NCI-H748 (cell line): ENCODE data around the gene EMP1.

ENCODE experiments used
- DNase-seq: peaks from one replicate; lab custom pipeline; 2025; ENCODE audit not compliant: unreplicated experiment; lab: John Stamatoyannopoulos, UW

EMP1 gene

GRCh38 chr12:13218641-13219040 lies 22.1 kb downstream of the EMP1 start:
- no peak for DNase-seq

GRCh38 chr12:13219320-13219719 lies 22.8 kb downstream of the EMP1 start:
- DNase-seq = no peak

- DNase-seq = no peak
These were observed 24.3 kb downstream of the EMP1 start for GRCh38 chr12:13220838-13221237.

GRCh38 chr12:13222076-13222475 lies 25.6 kb downstream of the EMP1 start:
- peak; percentile 14 for DNase-seq

GRCh38 chr12:13223179-13223804 lies 26.8 kb downstream of the EMP1 start:
- DNase-seq = no peak

GRCh38 chr12:13223941-13224340 lies 27.4 kb downstream of the EMP1 start:
- no peak for DNase-seq

- no peak for DNase-seq
These were observed 30.7 kb downstream of the EMP1 start for GRCh38 chr12:13227191-13227590.

GRCh38 chr12:13228579-13228978 lies 32.1 kb downstream of the EMP1 start:
- DNase-seq = no peak

GRCh38 chr12:13229504-13229903 lies 33.0 kb downstream of the EMP1 start:
- DNase-seq = no peak

GRCh38 chr12:13230500-13230899 lies 34.0 kb downstream of the EMP1 start:
- DNase-seq = no peak

- peak; percentile 7 for DNase-seq
These were observed 37.5 kb downstream of the EMP1 start for GRCh38 chr12:13233830-13234641.

- DNase-seq = no peak
These were observed 41.7 kb downstream of the EMP1 start for GRCh38 chr12:13238204-13238603.

GRCh38 chr12:13241833-13242488 lies 45.4 kb downstream of the EMP1 start:
- no peak for DNase-seq

- no peak for DNase-seq
These were observed 46.4 kb downstream of the EMP1 start for GRCh38 chr12:13242936-13243335.

GRCh38 chr12:13243516-13244070 lies 47.1 kb downstream of the EMP1 start:
- DNase-seq = no peak

GRCh38 chr12:13247596-13247995 lies 51.1 kb downstream of the EMP1 start:
- no peak for DNase-seq

GRCh38 chr12:13248964-13249363 lies 52.4 kb downstream of the EMP1 start:
- DNase-seq = no peak

GRCh38 chr12:13250416-13250815 lies 53.9 kb downstream of the EMP1 start:
- no peak for DNase-seq

GRCh38 chr12:13251521-13251920 lies 55.0 kb downstream of the EMP1 start:
- DNase-seq = no peak

- DNase-seq = no peak
These were observed 55.5 kb downstream of the EMP1 start for GRCh38 chr12:13252024-13252423.

- DNase-seq = no peak
These were observed 56.1 kb downstream of the EMP1 start for GRCh38 chr12:13252616-13253015.
